GM10248 (cell line): ENCODE measurements around the gene EPHA6.
"Not testable (repeated sequence)": the region's sequence is repeated elsewhere in the genome, so short reads cannot be mapped to it uniquely, and the experiment has no call there.

Experiments used
- CTCF ChIA-PET: fragments of 300-600 bp; sonication (Branson Sonifier 250); formaldehyde crosslinking; extraction: SDS; loops from one replicate; lab custom pipeline; 2021; ENCODE audit warnings: antibody characterized with exemption; lab: Yijun Ruan, JAX
- POLR2A ChIA-PET: fragments of 350-650 bp; sonication (Branson Sonifier 250); formaldehyde crosslinking; extraction: SDS; loops from one replicate; lab custom pipeline; 2020; ENCODE audit warnings: antibody characterized with exemption; lab: Yijun Ruan, JAX
- DNase-seq: peaks from one replicate; pipeline ENCODE4 v3.0.0; 2012; ENCODE audit errors: extremely low spot score
- CTCF ChIP-seq: IDR thresholded peaks from 2 replicates; pipeline ENCODE4 v1.5.1; 2012; ENCODE audit warnings: mild to moderate bottlenecking, low read depth; ENCODE audit errors: extremely low read depth, missing control alignments, control extremely low read depth

Gene EPHA6

DNA sequence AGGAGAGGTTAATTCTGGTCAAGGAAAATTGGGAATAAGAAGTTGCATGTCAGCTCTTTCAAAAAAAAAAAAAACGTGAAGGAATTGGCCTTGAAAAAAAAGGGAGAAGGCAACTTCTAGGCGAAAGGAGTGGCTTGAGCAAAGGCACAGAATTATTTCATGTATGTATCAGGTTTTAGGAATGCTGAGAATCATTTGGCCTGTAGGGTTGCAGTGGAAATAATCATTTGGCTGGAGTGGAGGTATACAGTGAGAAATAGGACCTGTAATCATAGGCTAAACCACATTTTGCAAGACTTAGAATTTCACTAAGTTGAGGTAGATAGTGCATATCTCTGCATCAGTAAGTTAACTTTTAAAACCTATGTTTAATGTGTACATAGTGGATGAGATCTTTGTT lies 54.9 kb downstream of the EPHA6 start:
- no peak for TF ChIP-seq CTCF
- DNase-seq: no peak
- ChIA-PET CTCF (no interaction called here), POLR2A (no interaction called here)

GRCh38 chr3:96877510-96877909 lies 63.1 kb downstream of the EPHA6 start:
- TF ChIP-seq CTCF: no peak
- ChIA-PET POLR2A (no interaction called here), CTCF (no interaction called here)
- DNase-seq: no peak

- no peak for DNase-seq
- CTCF ChIA-PET: interaction anchor here (1.4 kb wide), 1 partner anchor 29 kb away, joined by 3 read pairs; no protein-coding TSS in a partner anchor
- no peak for TF ChIP-seq CTCF
- POLR2A ChIA-PET: no interaction called here
These were observed 85.6 kb downstream of the EPHA6 start for GRCh38 chr3:96900031-96900430.

DNA sequence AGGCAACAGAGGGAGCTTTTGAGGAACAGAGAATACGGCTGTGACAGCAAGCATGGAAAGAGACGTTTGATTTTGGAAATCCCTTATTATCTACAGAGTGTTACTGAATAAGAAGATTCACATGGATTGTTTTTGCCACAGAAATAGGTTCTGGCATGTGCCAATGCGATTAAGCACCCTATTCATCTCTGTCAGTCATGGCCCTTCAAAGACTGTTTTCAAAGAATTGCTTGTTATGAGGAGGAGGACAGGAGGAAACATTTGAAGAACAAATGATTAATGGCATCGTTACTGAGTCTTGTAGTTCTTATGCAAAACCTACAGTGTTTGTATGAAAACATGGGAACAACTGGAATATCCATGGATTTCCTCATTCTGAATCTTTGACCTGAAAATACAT lies 86.2 kb downstream of the EPHA6 start:
- CTCF ChIA-PET: interaction anchor here (1.4 kb wide), 1 partner anchor 28 kb away, joined by 3 read pairs; no protein-coding TSS in a partner anchor

DNA sequence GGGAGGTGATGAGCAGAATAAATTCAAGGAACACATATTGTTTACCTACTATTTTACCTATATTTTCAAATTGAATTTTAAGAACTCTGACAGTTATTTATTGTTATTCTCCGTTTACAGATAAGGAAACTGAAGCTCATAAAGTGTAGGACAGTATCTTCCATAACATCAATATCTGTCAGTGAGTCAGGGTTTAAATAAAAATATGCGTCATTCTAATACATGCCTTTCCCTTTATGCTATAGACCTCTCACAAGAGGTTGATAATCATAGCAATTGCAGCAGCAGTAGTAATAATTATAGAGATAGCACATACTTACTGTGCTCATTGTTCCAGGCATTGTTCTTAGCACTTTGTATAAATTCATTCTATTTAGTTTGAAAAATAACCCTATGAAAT lies 101.1 kb downstream of the EPHA6 start:
- ChIA-PET CTCF (no interaction called here), POLR2A (no interaction called here)
- DNase-seq: no peak
- TF ChIP-seq CTCF: no peak

More for the DNA sequence above, 86.2 kb downstream of the EPHA6 start:
- DNase-seq: no peak
- no peak for TF ChIP-seq CTCF
- POLR2A ChIA-PET: no interaction called here

DNA sequence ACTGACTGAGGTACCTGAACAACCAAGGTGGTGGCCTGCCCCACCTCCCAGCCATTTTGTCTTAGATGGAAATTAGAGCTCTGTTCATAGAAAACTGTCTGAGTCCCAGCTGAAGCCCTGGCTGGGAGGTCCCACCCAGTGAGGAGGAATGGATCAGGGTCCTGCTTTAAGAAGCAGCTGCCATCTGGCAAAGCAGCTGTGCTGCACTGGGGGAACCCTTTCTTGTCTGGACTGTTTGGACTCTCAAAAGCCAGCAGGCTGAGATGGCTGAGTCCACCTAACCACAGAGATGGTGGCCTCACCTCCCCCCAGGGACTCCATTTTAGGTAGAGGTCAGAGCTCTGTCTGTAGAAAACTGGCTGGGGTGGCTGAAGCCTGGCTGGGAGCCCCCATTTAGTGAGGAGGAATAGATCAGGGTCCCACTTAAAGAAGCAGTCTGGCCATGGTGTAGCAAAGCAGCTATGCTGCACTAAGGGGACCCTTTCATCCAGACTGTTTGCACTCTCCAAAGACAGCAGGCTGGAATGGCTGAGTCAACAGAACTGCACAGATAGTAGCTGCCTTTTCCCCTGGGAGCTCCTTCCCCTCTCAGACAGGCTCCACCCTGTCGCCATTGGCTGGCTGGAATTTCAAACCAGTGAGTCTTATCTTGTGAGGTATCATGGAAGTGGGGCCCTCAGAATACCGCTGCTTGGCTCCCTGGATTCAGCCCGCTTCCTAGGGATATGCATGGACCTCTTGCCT lies 116.9 kb downstream of the EPHA6 start:
- POLR2A ChIA-PET: no interaction called here
- DNase-seq: no peak
- TF ChIP-seq CTCF: no peak
- CTCF ChIA-PET: interaction anchor here (1.0 kb wide), 1 partner anchor 26 kb away, joined by 3 read pairs; no protein-coding TSS in a partner anchor

DNA sequence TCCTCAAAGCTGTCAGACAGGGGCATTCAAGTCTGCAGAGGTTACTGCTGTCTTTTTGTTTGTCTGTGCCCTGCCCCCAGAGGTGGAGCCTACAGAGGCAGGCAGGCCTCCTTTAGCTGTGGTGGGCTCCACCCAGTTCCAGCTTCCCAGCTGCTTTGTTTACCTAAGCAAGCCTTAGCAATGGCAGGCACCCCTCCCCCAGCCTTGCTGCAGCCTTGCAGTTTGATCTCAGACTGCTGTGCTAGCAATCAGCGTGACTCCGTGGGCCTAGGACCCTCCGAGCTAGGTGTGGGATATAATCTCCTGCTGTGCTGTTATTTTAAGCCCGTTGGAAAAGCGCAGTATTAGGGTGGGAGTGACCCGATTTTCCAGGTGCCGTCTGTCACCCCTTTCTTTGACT lies 127.7 kb downstream of the EPHA6 start:
- CTCF ChIA-PET, POLR2A ChIA-PET, DNase-seq: not testable (repeated sequence)
